K562 (cell line): ENCODE data around the gene USP5. TPM values are rescaled to one million over a fixed set of nuclear protein-coding genes. Genes with fewer than 3 reads are reported as not detected.

ENCODE experiments used
- FIP1L1 ChIP-seq: fragments of 200-400 bp; formaldehyde crosslinking; IDR thresholded peaks from 2 replicates; pipeline ENCODE4 v1.6.1; 2018; ENCODE audit warnings: mild to moderate bottlenecking, low read depth, low read length; ENCODE audit not compliant: poor library complexity, severe bottlenecking
- MBD1 ChIP-seq: fragments of 250-450 bp; sonication (Bioruptor Pico); IDR thresholded peaks from 2 replicates; pipeline ENCODE4 v1.8.0; 2022; ENCODE audit warnings: inconsistent platforms
- NKRF ChIP-seq: fragments of 450-650 bp; IDR thresholded peaks from 2 replicates; pipeline ENCODE4 v1.6.1; 2016; ENCODE audit warnings: borderline replicate concordance
- NRF1 ChIP-seq, 2 experiments: fragments of 450-650 bp; IDR thresholded peaks in 1 of 2; conservative IDR thresholded peaks in 1 of 2; 2 replicates each; pipeline ENCODE4 v1.6.1; 2014; ENCODE audit warnings: mild to moderate bottlenecking in 2 of 2
- RB1 ChIP-seq: fragments of 450-650 bp; IDR thresholded peaks from 2 replicates; pipeline ENCODE4 v1.6.1; 2017; ENCODE audit warnings: low read depth, mild to moderate bottlenecking
- REST ChIP-seq, 2 experiments: fragments of 450-650 bp; formaldehyde crosslinking in 1 of 2; IDR thresholded peaks; 2 replicates each; pipeline versions ENCODE4 v1.4.0 to v1.6.1; 2014 to 2020; ENCODE audit warnings: mild to moderate bottlenecking in 2 of 2, borderline replicate concordance in 1 of 2, low read depth in 1 of 2
- SMARCC2 ChIP-seq: fragments of 450-650 bp; IDR thresholded peaks from 2 replicates; pipeline ENCODE4 v1.6.1; 2017; ENCODE audit warnings: antibody characterized with exemption, moderate library complexity, mild to moderate bottlenecking, low read depth
- TOE1 ChIP-seq, 2 experiments: fragments of 450-650 bp in 1 of 2; sonication (generic) in 1 of 2; formaldehyde crosslinking in 1 of 2; IDR thresholded peaks; 2 replicates each; pipeline versions ENCODE4 v1.7.1 to v1.8.0; 2016 to 2022; ENCODE audit warnings: borderline replicate concordance in 2 of 2, mild to moderate bottlenecking in 2 of 2, antibody characterized with exemption in 1 of 2, inconsistent platforms in 1 of 2, low read depth in 1 of 2, missing genetic modification reagents in 1 of 2, moderate library complexity in 1 of 2
- ZBTB33 ChIP-seq: sonication (generic); formaldehyde crosslinking; IDR thresholded peaks from 2 replicates; pipeline ENCODE4 v1.8.1; 2023; ENCODE audit warnings: mild to moderate bottlenecking, missing genetic modification reagents
- ZNF780A ChIP-seq: fragments of 250-450 bp; sonication (Bioruptor Pico); IDR thresholded peaks from 2 replicates; pipeline ENCODE4 v1.5.0; 2021; ENCODE audit warnings: mild to moderate bottlenecking
- polyA plus RNA-seq, 8 experiments: library from polyadenylated mRNA; depleted of rRNA in 4 of 8; stranded (reverse) in 5 of 8; unstranded in 3 of 8; fragments of >200 nt; fragmentation: Nextera tagmentation in 2 of 8; fragmentation: Illumina TruSeq in 1 of 8; extraction: Ambion mirVana in 2 of 8; extraction: Trizol in 1 of 8; gene quantifications; 2 replicates each; pipeline versions ENCODE4 v1.2.1 to v1.2.3, GENCODE V29; 2011 to 2014; ENCODE audit warnings: inconsistent platforms in 1 of 8, missing spikeins in 1 of 8
- total RNA-seq, 7 experiments: library from RNA; depleted of rRNA in 6 of 7; stranded (reverse); fragments of >200 nt in 6 of 7; fragmentation: Illumina TruSeq in 2 of 7; extraction: Trizol in 2 of 7; gene quantifications; 2 replicates each; pipeline versions ENCODE4 v1.2.1 to v1.2.3, GENCODE V29; 2011 to 2021; ENCODE audit warnings: low replicate concordance in 1 of 7

Gene USP5
- total and polyA plus RNA-seq, 9 of the 15 experiments (the other 6 are each of a cell fraction or from before 2014, with no cell fraction given) = 1.4 to 107 (median 48.6) TPM

- peak; percentile 89 for TF ChIP-seq REST (IDR thresholded peaks at IDR 0.05; ENCODE audit: borderline replicate concordance)
- TF ChIP-seq REST (CRISPR knock-in tag; IDR thresholded peaks at IDR 0.05; ENCODE audit: low read depth) = no peak
- no peak for TF ChIP-seq NKRF
- TF ChIP-seq TOE1 (IDR thresholded peaks at IDR 0.05; ENCODE audit: borderline replicate concordance) = peak; percentile 94
- TF ChIP-seq TOE1 (CRISPR knock-in tag; IDR thresholded peaks at IDR 0.05; ENCODE audit: borderline replicate concordance, low read depth) = no peak
- TF ChIP-seq SMARCC2 = no peak
- TF ChIP-seq ZNF780A (CRISPR knock-in tag) = no peak
- TF ChIP-seq FIP1L1 = peak; percentile 65
- peak; percentile 68; the same call in 1 of the 2 replicates for TF ChIP-seq ZBTB33 (CRISPR knock-in tag)
- peak; percentile 91 for TF ChIP-seq RB1
- no peak for TF ChIP-seq MBD1 (CRISPR knock-in tag)
- TF ChIP-seq NRF1 (conservative IDR thresholded peaks at IDR 0.05 in 1 of 2, IDR thresholded peaks at IDR 0.05 in 1 of 2) = peak; percentile 93 to 94
Measured at GRCh38 chr12:6890789-6891645, 39.1 kb downstream of the USP5 start (continued).
